H1 (cell line): Measurements from ENCODE around the gene TRIM27. TPM values are rescaled to one million over a fixed set of nuclear protein-coding genes. Genes with fewer than 3 reads are reported as not detected.
A peak's percentile ranks its signal among the peaks of the same experiment; 100 is the strongest.

ENCODE experiments used
- CTCF ChIA-PET: fragments of 300-600 bp; sonication (Branson Sonifier 250); formaldehyde crosslinking; loops from one replicate; lab custom pipeline; 2021; ENCODE audit not compliant: partially characterized antibody; lab: Charles Lee
- POLR2A ChIA-PET: fragments of 300-600 bp; sonication (Branson Sonifier 250); formaldehyde crosslinking; loops from one replicate; lab custom pipeline; 2021; ENCODE audit warnings: inconsistent platforms; ENCODE audit not compliant: partially characterized antibody; lab: Charles Lee
- DNase-seq, 2 experiments: peaks; one replicate each; pipeline versions ENCODE4 v3.0.0 to v3.0.0-alpha.2; 2010 to 2022; ENCODE audit warnings: low spot score in 2 of 2, low read depth in 1 of 2, mixed read lengths in 1 of 2
- FAIRE-seq: peaks from 2 replicates; lab custom pipeline; 2011; peaks lifted over from hg19 to GRCh38; lab: Jason Lieb, UNC
- H2AFZ ChIP-seq: 2 replicates; pipeline ENCODE4 v1.8.1; 2012; ENCODE audit warnings: low read length, inconsistent platforms
- H2AK5ac ChIP-seq: 2 replicates; pipeline ENCODE4 v1.6.1; 2013; ENCODE audit warnings: low read depth, low read length
- H2BK120ac ChIP-seq: replicated peaks from 2 replicates; pipeline ENCODE3; 2013; ENCODE audit warnings: low read depth, low read length, inconsistent platforms
- H2BK12ac ChIP-seq: 2 replicates; pipeline ENCODE4 v1.6.1; 2013; ENCODE audit warnings: low read depth, low read length
- H2BK15ac ChIP-seq: 2 replicates; pipeline ENCODE4 v1.6.1; 2013; ENCODE audit warnings: low read length
- H2BK20ac ChIP-seq: 2 replicates; pipeline ENCODE4 v1.6.1; 2013; ENCODE audit warnings: low read length
- H2BK5ac ChIP-seq: 2 replicates; pipeline ENCODE4 v1.6.1; 2013; ENCODE audit warnings: low read depth, low read length
- H3K14ac ChIP-seq: 2 replicates; pipeline ENCODE4 v1.6.1; 2013; ENCODE audit warnings: inconsistent platforms; ENCODE audit not compliant: insufficient read length
- H3K18ac ChIP-seq: 2 replicates; pipeline ENCODE4 v1.6.1; 2013; ENCODE audit warnings: low read length; ENCODE audit errors: extremely low read depth
- H3K23ac ChIP-seq: 2 replicates; pipeline ENCODE4 v1.6.1; 2013; ENCODE audit warnings: inconsistent platforms; ENCODE audit not compliant: insufficient read length
- H3K23me2 ChIP-seq: 2 replicates; pipeline ENCODE4 v1.6.1; 2013; ENCODE audit warnings: low read depth, low read length
- H3K27ac ChIP-seq: 2 replicates; pipeline ENCODE4 v1.6.1; 2011; ENCODE audit warnings: low read depth, low read length, inconsistent platforms
- H3K27me3 ChIP-seq, 4 experiments: replicated peaks in 1 of 4; 1 replicate in 1 of 4; 2 replicates in 3 of 4; pipeline versions ENCODE4 v1.6.1 to v1.8.1; 2011 to 2013; ENCODE audit warnings: low read length in 3 of 4, mild to moderate bottlenecking in 3 of 4, inconsistent platforms in 2 of 4, mixed read lengths in 2 of 4, moderate library complexity in 1 of 4; ENCODE audit not compliant: control insufficient read depth in 3 of 4, insufficient read depth in 3 of 4; ENCODE audit errors: extremely low read depth in 1 of 4
- H3K36me3 ChIP-seq, 4 experiments: 2 replicates each; pipeline versions ENCODE4 v1.6.1 to v1.8.1; 2011 to 2013; ENCODE audit warnings: mild to moderate bottlenecking in 4 of 4, low read length in 3 of 4, moderate library complexity in 2 of 4, control low read depth in 1 of 4, inconsistent platforms in 1 of 4; ENCODE audit not compliant: insufficient read depth in 4 of 4, control insufficient read depth in 2 of 4
- H3K4ac ChIP-seq: replicated peaks from 2 replicates; pipeline ENCODE3; 2013; ENCODE audit warnings: low read length, low read depth, mixed read lengths, inconsistent platforms; ENCODE audit not compliant: insufficient read length
- H3K4me1 ChIP-seq, 4 experiments: replicated peaks in 1 of 4; 1 replicate in 1 of 4; 2 replicates in 3 of 4; pipeline versions ENCODE4 v1.6.1 to v1.8.1; 2011 to 2013; ENCODE audit warnings: low read length in 3 of 4, inconsistent platforms in 2 of 4, mixed read lengths in 1 of 4; ENCODE audit not compliant: insufficient read depth in 4 of 4, control insufficient read depth in 3 of 4
- H3K4me2 ChIP-seq, 2 experiments: 2 replicates each; pipeline versions ENCODE4 v1.6.1 to v1.8.1; 2011 to 2013; ENCODE audit warnings: low read depth in 2 of 2, low read length in 2 of 2, control low read depth in 1 of 2, inconsistent platforms in 1 of 2, mild to moderate bottlenecking in 1 of 2; ENCODE audit not compliant: insufficient read depth in 1 of 2
- H3K4me3 ChIP-seq, 4 experiments: fragments of 200-600, 300-600 bp in 1 of 4; sonication (generic), shearing (Covaris generic), sonication (Bioruptor Twin) in 1 of 4; 2 replicates each; pipeline versions ENCODE4 v1.5.1 to v1.8.1; 2011 to 2016; ENCODE audit warnings: low read length in 4 of 4, low read depth in 3 of 4, control low read depth in 2 of 4, inconsistent platforms in 2 of 4, mild to moderate bottlenecking in 2 of 4, mixed read lengths in 1 of 4, moderate library complexity in 1 of 4; ENCODE audit not compliant: insufficient read depth in 2 of 4; ENCODE audit errors: extremely low read depth in 1 of 4
- H3K56ac ChIP-seq: replicated peaks from 2 replicates; pipeline ENCODE3; 2013; ENCODE audit warnings: low read depth, mild to moderate bottlenecking, mixed read lengths, low read length, inconsistent platforms; ENCODE audit not compliant: insufficient read length
- H3K79me1 ChIP-seq: 2 replicates; pipeline ENCODE4 v1.6.1; 2013; ENCODE audit warnings: low read depth, low read length, control low read depth
- H3K79me2 ChIP-seq, 2 experiments: 2 replicates each; pipeline versions ENCODE4 v1.6.1 to v1.8.1; 2012 to 2013; ENCODE audit warnings: low read length in 2 of 2, mild to moderate bottlenecking in 2 of 2, inconsistent platforms in 1 of 2; ENCODE audit not compliant: insufficient read depth in 2 of 2, control insufficient read depth in 1 of 2
- H3K9ac ChIP-seq, 4 experiments: replicated peaks in 1 of 4; 1 replicate in 1 of 4; 2 replicates in 3 of 4; pipeline versions ENCODE4 v1.6.1 to v1.8.1; 2011 to 2013; ENCODE audit warnings: low read depth in 3 of 4, low read length in 3 of 4, control low read depth in 2 of 4, mild to moderate bottlenecking in 2 of 4, moderate library complexity in 2 of 4, inconsistent platforms in 1 of 4; ENCODE audit errors: extremely low read depth in 1 of 4
- H3K9me3 ChIP-seq, 2 experiments: 2 replicates each; pipeline versions ENCODE4 v1.6.1 to v1.8.1; 2012 to 2013; ENCODE audit warnings: mild to moderate bottlenecking in 2 of 2, moderate library complexity in 2 of 2, control low read depth in 1 of 2, inconsistent platforms in 1 of 2, low read depth in 1 of 2, low read length in 1 of 2, mixed read lengths in 1 of 2; ENCODE audit not compliant: insufficient read depth in 2 of 2
- H4K20me1 ChIP-seq, 2 experiments: replicated peaks in 1 of 2; 2 replicates each; pipeline versions ENCODE3 to v1.8.1; 2011 to 2013; ENCODE audit warnings: inconsistent platforms in 2 of 2, low read length in 2 of 2, mild to moderate bottlenecking in 1 of 2; ENCODE audit not compliant: insufficient read depth in 2 of 2, control insufficient read depth in 1 of 2
- H4K5ac ChIP-seq: 2 replicates; pipeline ENCODE4 v1.6.1; 2013; ENCODE audit warnings: low read length, low read depth, mixed read lengths, inconsistent platforms; ENCODE audit not compliant: insufficient read length
- H4K8ac ChIP-seq: 2 replicates; pipeline ENCODE4 v1.8.0; 2013; ENCODE audit warnings: mild to moderate bottlenecking, moderate library complexity, low read length, inconsistent platforms; ENCODE audit not compliant: insufficient read depth; ENCODE audit errors: extremely low read depth
- H4K91ac ChIP-seq: replicated peaks from 2 replicates; pipeline ENCODE3; 2013; ENCODE audit warnings: low read length, mixed read lengths, inconsistent platforms; ENCODE audit not compliant: insufficient read length
- CBX8 ChIP-seq: fragments of 300-800, 300-1000 bp; sonication (generic); IDR thresholded peaks from 2 replicates; pipeline ENCODE4 v1.7.1; 2016; ENCODE audit warnings: low read depth, low read length, borderline replicate concordance
- CREB1 ChIP-seq: IDR thresholded peaks from 2 replicates; pipeline ENCODE4 v1.6.1; 2012; ENCODE audit warnings: inconsistent platforms
- EZH2 ChIP-seq: fragments of 200-600 bp; sonication (generic); IDR thresholded peaks from 2 replicates; pipeline ENCODE4 v1.7.1; 2012; ENCODE audit warnings: low read depth, mild to moderate bottlenecking, moderate library complexity, low read length, inconsistent platforms; ENCODE audit not compliant: severe bottlenecking
- KDM5A ChIP-seq: fragments of 200-600 bp; IDR thresholded peaks from 2 replicates; pipeline ENCODE4 v1.7.1; 2012; ENCODE audit warnings: mild to moderate bottlenecking, low read length, inconsistent platforms, mixed read lengths
- POLR2A ChIP-seq, 2 experiments: IDR thresholded peaks; 1 replicate in 1 of 2; 2 replicates in 1 of 2; pipeline ENCODE4 v1.6.1; 2011; ENCODE audit warnings: low read depth in 2 of 2, low read length in 2 of 2, mild to moderate bottlenecking in 2 of 2; ENCODE audit errors: control extremely low read depth in 1 of 2
- POLR2AphosphoS5 ChIP-seq: IDR thresholded peaks from 2 replicates; pipeline ENCODE4 v1.6.1; 2011; ENCODE audit warnings: low read depth, low read length
- POU5F1 ChIP-seq: IDR thresholded peaks from 2 replicates; pipeline ENCODE4 v1.6.1; 2011; ENCODE audit warnings: low read depth, mild to moderate bottlenecking, low read length, moderate library complexity
- TCF12 ChIP-seq: IDR thresholded peaks from 2 replicates; pipeline ENCODE4 v1.6.1; 2011; ENCODE audit warnings: low read depth, mild to moderate bottlenecking, low read length
- USF2 ChIP-seq: IDR thresholded peaks from 2 replicates; pipeline ENCODE4 v1.6.1; 2011; ENCODE audit warnings: low read length, improper control_type of control experiment
- WGBS, 2 experiments: shearing (Covaris generic) in 1 of 2; methylation state at CpG; one replicate each; pipeline versions ENCODE4 v1.1.6 to v1.1.7; 2013 to 2015; ENCODE audit warnings: low lambda C conversion rate in 2 of 2, mixed read lengths in 2 of 2, inconsistent platforms in 1 of 2, low coverage in 1 of 2, missing lambda C conversion rate in 1 of 2; ENCODE audit not compliant: insufficient replicate concordance in 2 of 2, insufficient coverage in 1 of 2, insufficient read length in 1 of 2; ENCODE audit errors: extremely low coverage in 1 of 2, missing lambda C conversion rate in 1 of 2; 5-methylcytosine and 5-hydroxymethylcytosine counted together
- polyA plus RNA-seq, 7 experiments: library from polyadenylated mRNA; depleted of rRNA in 3 of 7; stranded (reverse) in 5 of 7; unstranded in 2 of 7; fragments of >200 nt in 5 of 7; fragments of 200-250 nt in 2 of 7; gene quantifications; 1 replicate in 5 of 7; 2 replicates in 1 of 7; 4 replicates in 1 of 7; pipeline versions ENCODE4 v1.2.1 to v1.2.3, GENCODE V29; 2011 to 2013; ENCODE audit warnings: missing spikeins in 2 of 7, mixed read lengths in 2 of 7
- total RNA-seq: library from RNA; stranded (reverse); fragmentation: NEBNext Ultra II Directional; extraction: Animal tissue kit (Norgen Biotek cat#: 25700); gene quantifications from 2 replicates; pipeline ENCODE4 v1.2.1, GENCODE V29; 2021
- TF ChIP-seq, protein P1 (sequence below): IDR thresholded peaks from 2 replicates; pipeline ENCODE4 v1.6.1; 2012; ENCODE audit warnings: low read length, inconsistent platforms

The TRIM27 gene
- total and polyA plus RNA-seq, 2 of the 8 experiments (the other 6 are each of a cell fraction or from before 2014, with no cell fraction given): 76.4 to 85.9 TPM

- DNase-seq: no peak
- Histone ChIP-seq H3K79me2 (no peaks in the 10 kb centered on the region), H3K9me3 (no peaks in the 10 kb centered on the region; a peak in 1 of 4 replicates), H3K4me3 (no peak overlapping the region), H2BK120ac (no peak overlapping the region), H3K23me2 (peaks cover 4% of the 10 kb centered on the region; the same call in 1 of the 2 replicates), H2BK12ac (no peak overlapping the region), H3K18ac (no peak overlapping the region), H3K4me2 (no peak overlapping the region), H3K79me1 (no peaks in the 10 kb centered on the region), H2BK5ac (no peak overlapping the region), H3K36me3 (no peaks in the 10 kb centered on the region), H3K4ac (no peak overlapping the region), H4K91ac (no peak overlapping the region), H2AK5ac (no peak overlapping the region), H2BK20ac (no peak overlapping the region), H3K14ac (no peak overlapping the region), H2BK15ac (no peak overlapping the region), H3K4me1 (peaks cover 1 to 5% (median 4%) of the 10 kb centered on the region in 4 experiments; a peak in 4 of 7 replicates), H4K5ac (no peak overlapping the region), H3K23ac (no peak overlapping the region), H4K20me1 (no peaks in the 10 kb centered on the region), H3K56ac (no peak overlapping the region), H3K27ac (no peak overlapping the region), H3K9ac (no peak overlapping the region), H3K27me3 (no peaks in the 10 kb centered on the region), H2AFZ (no peak overlapping the region), H4K8ac (no peak overlapping the region)
- FAIRE-seq: peak; percentile 7
- 80% methylated on average over 1 of the region's 1 CpG; no CpG with 5 or more reads in 1 of the 2 experiments for WGBS, 2 experiments
- TF ChIP-seq USF2 (no peak), CBX8 (no peak), POU5F1 (no peak), POLR2AphosphoS5 (no peak), KDM5A (no peak), EZH2 (no peak), POLR2A (IDR thresholded peaks at IDR 0.05; ENCODE audit: control extremely low read depth in 1 of 2, low read depth in 2 of 2, low read length in 2 of 2) (no peak), TCF12 (no peak), CREB1 (no peak)
- TF ChIP-seq, protein P1, sequence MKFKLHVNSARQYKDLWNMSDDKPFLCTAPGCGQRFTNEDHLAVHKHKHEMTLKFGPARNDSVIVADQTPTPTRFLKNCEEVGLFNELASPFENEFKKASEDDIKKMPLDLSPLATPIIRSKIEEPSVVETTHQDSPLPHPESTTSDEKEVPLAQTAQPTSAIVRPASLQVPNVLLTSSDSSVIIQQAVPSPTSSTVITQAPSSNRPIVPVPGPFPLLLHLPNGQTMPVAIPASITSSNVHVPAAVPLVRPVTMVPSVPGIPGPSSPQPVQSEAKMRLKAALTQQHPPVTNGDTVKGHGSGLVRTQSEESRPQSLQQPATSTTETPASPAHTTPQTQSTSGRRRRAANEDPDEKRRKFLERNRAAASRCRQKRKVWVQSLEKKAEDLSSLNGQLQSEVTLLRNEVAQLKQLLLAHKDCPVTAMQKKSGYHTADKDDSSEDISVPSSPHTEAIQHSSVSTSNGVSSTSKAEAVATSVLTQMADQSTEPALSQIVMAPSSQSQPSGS: no peak
- ChIA-PET POLR2A (interaction anchor here (1.0 to 4.8 kb wide), 4 partner anchors 8 to 47 kb away, joined by 4 to 52 read pairs (median 14); partner anchors contain the start of gene TRIM27), CTCF (interaction anchor here (1.1 to 2.1 kb wide), 2 partner anchors 28 to 65 kb away, joined by 3 to 6 read pairs; no protein-coding TSS in a partner anchor)
These were observed 47.1 kb downstream of the TRIM27 start for GRCh38 chr6:28876710-28877109.
